Measurements from ENCODE around the gene SMTNL2.
"Not testable (repeated sequence)": the region's sequence is repeated elsewhere in the genome, so short reads cannot be mapped to it uniquely, and the experiment has no call there.

The SMTNL2 gene

DNA sequence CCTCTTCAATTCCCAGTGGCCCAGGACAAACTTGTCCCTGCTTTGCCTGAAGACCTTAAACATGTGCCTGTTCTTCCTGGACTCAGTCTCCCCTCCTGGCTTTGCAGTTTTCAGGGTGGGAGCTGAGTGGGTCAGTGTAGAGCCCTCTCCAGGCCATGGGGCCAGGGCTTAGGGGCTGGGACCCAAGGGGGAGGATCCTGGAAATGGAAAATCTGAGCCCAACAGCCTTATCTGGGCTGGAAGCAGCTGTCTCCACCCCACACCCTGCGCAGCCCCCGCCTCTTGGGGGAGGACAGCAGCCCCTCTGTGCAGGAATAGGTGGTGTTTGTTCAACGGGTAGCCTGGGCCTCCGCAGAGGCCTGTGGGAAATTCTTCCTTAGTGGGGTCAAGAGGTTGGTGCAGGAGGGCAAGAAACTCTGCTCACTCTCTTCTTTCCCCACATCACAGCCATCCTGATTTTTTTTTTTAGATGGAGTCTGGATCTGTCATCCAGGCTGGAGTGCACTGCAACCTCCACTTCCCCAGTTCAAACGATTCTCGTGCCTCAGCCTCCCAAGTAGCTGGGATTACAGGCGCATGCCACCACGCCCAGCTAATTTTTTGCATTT lies 6.8 kb upstream of the SMTNL2 start:
- TF ChIP-seq, protein P1, sequence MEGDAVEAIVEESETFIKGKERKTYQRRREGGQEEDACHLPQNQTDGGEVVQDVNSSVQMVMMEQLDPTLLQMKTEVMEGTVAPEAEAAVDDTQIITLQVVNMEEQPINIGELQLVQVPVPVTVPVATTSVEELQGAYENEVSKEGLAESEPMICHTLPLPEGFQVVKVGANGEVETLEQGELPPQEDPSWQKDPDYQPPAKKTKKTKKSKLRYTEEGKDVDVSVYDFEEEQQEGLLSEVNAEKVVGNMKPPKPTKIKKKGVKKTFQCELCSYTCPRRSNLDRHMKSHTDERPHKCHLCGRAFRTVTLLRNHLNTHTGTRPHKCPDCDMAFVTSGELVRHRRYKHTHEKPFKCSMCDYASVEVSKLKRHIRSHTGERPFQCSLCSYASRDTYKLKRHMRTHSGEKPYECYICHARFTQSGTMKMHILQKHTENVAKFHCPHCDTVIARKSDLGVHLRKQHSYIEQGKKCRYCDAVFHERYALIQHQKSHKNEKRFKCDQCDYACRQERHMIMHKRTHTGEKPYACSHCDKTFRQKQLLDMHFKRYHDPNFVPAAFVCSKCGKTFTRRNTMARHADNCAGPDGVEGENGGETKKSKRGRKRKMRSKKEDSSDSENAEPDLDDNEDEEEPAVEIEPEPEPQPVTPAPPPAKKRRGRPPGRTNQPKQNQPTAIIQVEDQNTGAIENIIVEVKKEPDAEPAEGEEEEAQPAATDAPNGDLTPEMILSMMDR (IDR thresholded peaks at IDR 0.05): no peak
- Mint-ChIP-seq H3K9me3 (peaks cover 4% of the 10 kb centered on the region), H3K27me3 (ENCODE audit: low read depth, poor library complexity) (peaks cover 11% of the 10 kb centered on the region), H3K36me3 (ENCODE audit: low read depth) (no peaks in the 10 kb centered on the region), H3K4me1 (peaks cover 81% of the 10 kb centered on the region), H3K4me3 (no peak overlapping the region), H3K27ac (peak overlapping the region; percentile 96)
- DNase-seq: no peak

DNA sequence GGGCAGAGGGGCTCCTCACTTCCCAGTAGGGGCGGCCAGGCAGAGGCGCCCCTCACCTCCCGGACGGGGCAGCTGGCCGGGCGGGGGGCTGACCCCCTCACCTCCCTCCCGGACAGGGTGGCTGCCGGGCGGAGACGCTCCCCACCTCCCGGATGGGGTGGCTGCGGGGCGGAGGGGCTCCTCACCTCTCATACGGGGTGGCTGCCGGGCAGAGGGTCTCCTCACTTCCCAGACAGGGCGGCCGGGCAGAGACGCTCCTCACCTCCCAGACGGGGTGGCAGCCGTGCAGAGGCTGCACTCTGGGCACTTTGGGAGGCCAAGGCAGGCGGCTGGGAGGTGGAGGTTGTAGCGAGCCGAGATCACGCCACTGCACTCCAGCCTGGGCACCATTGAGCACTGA lies 6.0 kb upstream of the SMTNL2 start:
- Mint-ChIP-seq H3K4me1 (peaks cover 84% of the 10 kb centered on the region), H3K27me3 (ENCODE audit: low read depth, poor library complexity) (peaks cover 20% of the 10 kb centered on the region)
- H3K9me3 Mint-ChIP-seq; DNase-seq; H3K4me3 Mint-ChIP-seq; H3K27ac Mint-ChIP-seq; H3K36me3 Mint-ChIP-seq (ENCODE audit: low read depth): not testable (repeated sequence)

DNA sequence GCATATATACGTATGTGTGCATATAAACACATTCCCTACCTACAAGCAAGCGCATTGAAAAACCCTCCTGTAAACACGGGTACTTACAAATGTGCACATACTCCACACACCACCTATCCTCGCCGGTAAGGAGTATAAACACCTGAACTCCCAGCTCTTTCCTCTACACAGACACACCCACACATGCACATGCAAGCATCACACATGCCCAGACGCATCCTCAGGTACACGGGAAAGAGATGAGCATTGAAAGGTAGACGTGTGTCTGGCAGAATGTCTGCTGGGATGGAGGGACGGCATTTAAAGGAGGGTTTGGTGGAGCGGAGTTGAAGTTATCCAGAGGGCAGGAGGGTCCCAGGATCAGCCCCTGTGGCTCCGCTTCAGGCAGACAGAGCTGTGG lies 4.7 kb upstream of the SMTNL2 start:
- Mint-ChIP-seq H3K4me1 (peaks cover 81% of the 10 kb centered on the region), H3K27ac (no peak overlapping the region), H3K27me3 (ENCODE audit: low read depth, poor library complexity) (peaks cover 27% of the 10 kb centered on the region), H3K4me3 (no peak overlapping the region), H3K9me3 (peaks cover 4% of the 10 kb centered on the region), H3K36me3 (ENCODE audit: low read depth) (no peaks in the 10 kb centered on the region)
- no peak for DNase-seq
- TF ChIP-seq, protein P1 (IDR thresholded peaks at IDR 0.05): no peak

DNA sequence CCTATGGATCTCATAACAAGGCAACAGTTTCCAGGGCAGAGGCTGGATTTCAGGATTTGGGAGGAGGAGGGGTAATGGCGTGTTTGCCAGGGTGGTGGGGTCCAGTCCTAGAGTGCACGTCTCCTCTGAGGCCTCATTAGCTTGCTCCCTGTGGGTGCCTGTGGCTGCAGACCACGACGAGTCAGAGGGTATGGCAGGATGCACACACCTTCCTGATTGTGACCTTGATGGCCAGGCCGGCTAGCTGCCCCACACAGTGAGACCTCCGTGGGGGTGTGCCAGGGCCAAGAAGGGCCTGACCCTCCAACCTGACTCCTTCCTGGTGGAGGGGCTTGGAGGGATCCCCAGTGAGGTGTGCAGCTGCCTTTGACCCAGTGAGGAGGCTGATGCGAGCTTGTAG lies 4.0 kb upstream of the SMTNL2 start:
- Mint-ChIP-seq H3K27me3 (ENCODE audit: low read depth, poor library complexity) (peaks cover 31% of the 10 kb centered on the region), H3K27ac (peak overlapping the region; percentile 39), H3K4me3 (no peak overlapping the region), H3K9me3 (peaks cover 4% of the 10 kb centered on the region), H3K4me1 (peaks cover 79% of the 10 kb centered on the region), H3K36me3 (ENCODE audit: low read depth) (no peaks in the 10 kb centered on the region)
- TF ChIP-seq, protein P1 (IDR thresholded peaks at IDR 0.05): no peak
- DNase-seq: no peak

DNA sequence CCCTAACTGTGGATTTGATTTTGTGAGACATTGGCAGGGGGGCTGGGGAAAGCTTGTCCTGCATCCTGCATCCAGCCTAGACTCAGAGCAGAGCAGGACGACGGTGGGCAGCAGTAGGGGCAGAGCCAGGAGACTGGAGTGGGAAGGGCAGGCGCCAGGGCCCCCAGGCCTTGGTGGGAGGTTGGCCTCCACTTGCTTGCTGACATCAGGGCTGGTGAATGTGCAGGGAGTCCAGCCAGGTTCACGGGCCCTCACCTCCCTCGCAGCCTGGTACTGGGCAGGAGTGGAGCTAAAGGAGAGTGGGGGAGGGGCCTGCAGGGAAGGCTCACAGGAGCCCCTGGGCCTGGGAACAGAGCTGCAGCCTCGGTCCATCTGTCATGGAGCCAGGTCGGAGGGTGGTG lies 2.2 kb upstream of the SMTNL2 start:
- TF ChIP-seq, protein P1 (IDR thresholded peaks at IDR 0.05): no peak
- DNase-seq: no peak
- Mint-ChIP-seq H3K4me3 (no peak overlapping the region), H3K9me3 (peaks cover 4% of the 10 kb centered on the region), H3K27me3 (ENCODE audit: low read depth, poor library complexity) (peaks cover 45% of the 10 kb centered on the region), H3K4me1 (peaks cover 78% of the 10 kb centered on the region), H3K27ac (no peak overlapping the region), H3K36me3 (ENCODE audit: low read depth) (no peaks in the 10 kb centered on the region)

DNA sequence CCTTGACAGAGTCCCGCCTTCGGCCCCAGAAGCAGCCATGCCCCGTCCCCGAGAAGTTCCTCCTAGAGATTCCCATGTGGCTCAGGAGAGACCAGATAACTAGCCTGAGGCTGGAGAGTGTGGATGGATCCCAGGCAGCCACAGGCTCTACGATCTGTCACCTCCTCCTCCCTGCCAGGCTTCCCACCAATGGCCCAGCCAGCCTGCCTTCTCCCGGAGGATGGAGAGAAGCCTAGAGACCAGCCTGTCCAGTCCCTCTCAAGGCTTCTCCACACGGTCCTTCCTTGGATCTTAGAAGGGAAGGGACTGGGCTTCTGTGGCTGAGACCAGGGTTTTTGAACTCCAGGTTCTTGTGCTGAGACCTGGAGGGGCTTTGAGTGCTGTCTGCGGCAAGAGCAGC lies 1.6 kb upstream of the SMTNL2 start:
- no peak for DNase-seq
- H3K4me3 Mint-ChIP-seq: peak overlapping the region; percentile 89
- TF ChIP-seq, protein P1 (IDR thresholded peaks at IDR 0.05): no peak
- no peak overlapping the region for H3K27ac Mint-ChIP-seq
- H3K36me3 Mint-ChIP-seq (ENCODE audit: low read depth): no peaks in the 10 kb centered on the region
- H3K4me1 Mint-ChIP-seq: peaks cover 74% of the 10 kb centered on the region
- peaks cover 3% of the 10 kb centered on the region for H3K9me3 Mint-ChIP-seq
- peaks cover 51% of the 10 kb centered on the region for H3K27me3 Mint-ChIP-seq (ENCODE audit: low read depth, poor library complexity)
